ACC112 (cell line): ENCODE data around the gene GRIK1.

Experiments used
- H2AFZ ChIP-seq: fragments of 200-600 bp; sonication (generic); one replicate; pipeline ENCODE4 v1.6.0; 2017; ENCODE audit warnings: antibody characterized with exemption, low read length; ENCODE audit not compliant: unreplicated experiment
- H3K27ac ChIP-seq: fragments of 200-600 bp; sonication (generic); 2 replicates; pipeline ENCODE4 v1.5.1; 2014; ENCODE audit warnings: low read depth, mild to moderate bottlenecking, antibody characterized with exemption, low read length, moderate library complexity
- H3K27me3 ChIP-seq: fragments of 200-600 bp; sonication (generic); 2 replicates; pipeline ENCODE4 v1.6.1; 2014; ENCODE audit warnings: mild to moderate bottlenecking, antibody characterized with exemption, low read length, moderate library complexity, mixed read lengths; ENCODE audit not compliant: insufficient read depth
- H3K36me3 ChIP-seq: fragments of 200-600 bp; sonication (generic); 2 replicates; pipeline ENCODE4 v1.6.1; 2016; ENCODE audit warnings: mild to moderate bottlenecking, antibody characterized with exemption, low read length, moderate library complexity, mixed read lengths; ENCODE audit not compliant: insufficient read depth
- H3K4me1 ChIP-seq: fragments of 200-600 bp; sonication (generic); one replicate; pipeline ENCODE4 v1.6.1; 2016; ENCODE audit warnings: low read length, mixed read lengths; ENCODE audit not compliant: insufficient read depth, unreplicated experiment, control insufficient read depth
- H3K4me3 ChIP-seq: fragments of 200-600 bp; sonication (generic); 2 replicates; pipeline ENCODE4 v1.5.1; 2014; ENCODE audit warnings: mild to moderate bottlenecking, low read depth, low read length
- H3K79me2 ChIP-seq: fragments of 200-600 bp; sonication (generic); one replicate; pipeline ENCODE4 v1.6.0; 2016; ENCODE audit warnings: low read length; ENCODE audit not compliant: control insufficient read depth, unreplicated experiment, insufficient read depth

The GRIK1 gene

GRCh38 chr21:29583424-29583924, 356.3 kb downstream of the GRIK1 start:
- H3K36me3 ChIP-seq, result no peaks in the 10 kb centered on the region
- H3K4me3 ChIP-seq, result no peak overlapping the region
- H3K27ac ChIP-seq, result no peak overlapping the region
- no peaks in the 10 kb centered on the region for H3K79me2 ChIP-seq
- H2AFZ ChIP-seq, result no peak overlapping the region
- H3K4me1 ChIP-seq, result no peaks in the 10 kb centered on the region
- no peaks in the 10 kb centered on the region for H3K27me3 ChIP-seq

- no peaks in the 10 kb centered on the region for H3K27me3 ChIP-seq
- no peaks in the 10 kb centered on the region for H3K4me1 ChIP-seq
- H3K27ac ChIP-seq, result no peak overlapping the region
- H2AFZ ChIP-seq, result no peak overlapping the region
- no peaks in the 10 kb centered on the region for H3K79me2 ChIP-seq
- no peaks in the 10 kb centered on the region for H3K36me3 ChIP-seq
- no peak overlapping the region for H3K4me3 ChIP-seq
Observed at GRCh38 chr21:29582855-29583254, 356.9 kb downstream of the GRIK1 start.

- no peaks in the 10 kb centered on the region for H3K79me2 ChIP-seq
- no peak overlapping the region for H2AFZ ChIP-seq
- H3K4me3 ChIP-seq, result no peak overlapping the region
- no peak overlapping the region for H3K27ac ChIP-seq
- H3K4me1 ChIP-seq, result no peaks in the 10 kb centered on the region
- no peaks in the 10 kb centered on the region for H3K36me3 ChIP-seq
- H3K27me3 ChIP-seq, result no peaks in the 10 kb centered on the region
Observed at GRCh38 chr21:29581393-29581792, 358.4 kb downstream of the GRIK1 start.

- Histone ChIP-seq H3K27me3 (no peaks in the 10 kb centered on the region), H3K36me3 (no peaks in the 10 kb centered on the region), H3K79me2 (no peaks in the 10 kb centered on the region), H2AFZ (no peak overlapping the region), H3K4me3 (no peak overlapping the region), H3K4me1 (no peaks in the 10 kb centered on the region), H3K27ac (no peak overlapping the region)
Observed at GRCh38 chr21:29580732-29581285, 359.0 kb downstream of the GRIK1 start.

- Histone ChIP-seq H2AFZ (no peak overlapping the region), H3K36me3 (no peaks in the 10 kb centered on the region), H3K27me3 (no peaks in the 10 kb centered on the region), H3K4me1 (no peaks in the 10 kb centered on the region), H3K4me3 (no peak overlapping the region), H3K79me2 (no peaks in the 10 kb centered on the region), H3K27ac (no peak overlapping the region)
Observed at GRCh38 chr21:29578306-29578705, 361.5 kb downstream of the GRIK1 start.

GRCh38 chr21:29571949-29572348, 367.8 kb downstream of the GRIK1 start:
- H2AFZ ChIP-seq, result no peak overlapping the region
- no peaks in the 10 kb centered on the region for H3K79me2 ChIP-seq
- H3K4me1 ChIP-seq, result no peaks in the 10 kb centered on the region
- no peaks in the 10 kb centered on the region for H3K27me3 ChIP-seq
- no peak overlapping the region for H3K27ac ChIP-seq
- H3K4me3 ChIP-seq, result no peak overlapping the region
- H3K36me3 ChIP-seq, result no peaks in the 10 kb centered on the region

- Histone ChIP-seq H3K27me3 (no peaks in the 10 kb centered on the region), H3K27ac (no peak overlapping the region), H3K79me2 (no peaks in the 10 kb centered on the region), H3K36me3 (no peaks in the 10 kb centered on the region), H3K4me3 (no peak overlapping the region), H2AFZ (no peak overlapping the region), H3K4me1 (no peaks in the 10 kb centered on the region)
Observed at GRCh38 chr21:29568020-29568697, 371.6 kb downstream of the GRIK1 start.

GRCh38 chr21:29557931-29558725, 381.7 kb downstream of the GRIK1 start:
- no peak overlapping the region for H3K4me3 ChIP-seq
- no peaks in the 10 kb centered on the region for H3K27me3 ChIP-seq
- no peaks in the 10 kb centered on the region for H3K4me1 ChIP-seq
- no peaks in the 10 kb centered on the region for H3K36me3 ChIP-seq
- H3K27ac ChIP-seq, result no peak overlapping the region
- no peaks in the 10 kb centered on the region for H3K79me2 ChIP-seq
- H2AFZ ChIP-seq, result no peak overlapping the region

- H3K27ac ChIP-seq, result no peak overlapping the region
- H3K4me3 ChIP-seq, result no peak overlapping the region
- no peaks in the 10 kb centered on the region for H3K27me3 ChIP-seq
- H3K4me1 ChIP-seq, result no peaks in the 10 kb centered on the region
- H3K79me2 ChIP-seq, result no peaks in the 10 kb centered on the region
- no peak overlapping the region for H2AFZ ChIP-seq
- no peaks in the 10 kb centered on the region for H3K36me3 ChIP-seq
Observed at GRCh38 chr21:29557200-29557599, 382.6 kb downstream of the GRIK1 start.

GRCh38 chr21:29555601-29556000, 384.2 kb downstream of the GRIK1 start:
- Histone ChIP-seq H3K79me2 (no peaks in the 10 kb centered on the region), H3K4me1 (no peaks in the 10 kb centered on the region), H3K27ac (no peak overlapping the region), H3K4me3 (no peak overlapping the region), H3K36me3 (no peaks in the 10 kb centered on the region), H2AFZ (no peak overlapping the region), H3K27me3 (no peaks in the 10 kb centered on the region)
